Liver (tissue), 3 donors: Measurements from ENCODE around the gene CD200R1L.

Source experiments
- ATF3 ChIP-seq: IDR thresholded peaks from 2 replicates; pipeline ENCODE4 v1.6.1; 2016; ENCODE audit warnings: antibody characterized with exemption
- CTCF ChIP-seq: fragments of 150-350 bp; IDR thresholded peaks from 2 replicates; pipeline ENCODE4 v1.5.1; 2017; ENCODE audit warnings: improper control_type of control experiment, low read depth, low read length; ENCODE audit not compliant: missing input control
- EGR1 ChIP-seq, 2 donors: IDR thresholded peaks; 2 replicates each; pipeline ENCODE4 v1.6.1; 2016 to 2018; ENCODE audit warnings: antibody characterized with exemption in 2 of 2, low read depth in 2 of 2
- GABPA ChIP-seq, 2 donors: IDR thresholded peaks in 1 of 2; conservative IDR thresholded peaks in 1 of 2; 2 replicates each; pipeline ENCODE4 v1.6.1; 2016; ENCODE audit warnings: antibody characterized with exemption in 2 of 2, mild to moderate bottlenecking in 1 of 2, moderate library complexity in 1 of 2
- HNF4A ChIP-seq, 2 donors: conservative IDR thresholded peaks; 2 replicates each; pipeline ENCODE4 v1.6.1; 2016; ENCODE audit warnings: antibody characterized with exemption in 2 of 2, mild to moderate bottlenecking in 2 of 2
- JUND ChIP-seq, 2 donors: IDR thresholded peaks; 2 replicates each; pipeline ENCODE4 v1.6.1; 2016; ENCODE audit warnings: antibody characterized with exemption in 2 of 2
- MAX ChIP-seq: IDR thresholded peaks from 2 replicates; pipeline ENCODE4 v1.6.1; 2016; ENCODE audit warnings: antibody characterized with exemption
- RAD21 ChIP-seq, 2 donors: IDR thresholded peaks; 2 replicates each; pipeline ENCODE4 v1.6.1; 2016; ENCODE audit warnings: antibody characterized with exemption in 2 of 2, mild to moderate bottlenecking in 2 of 2
- REST ChIP-seq: IDR thresholded peaks from 2 replicates; pipeline ENCODE4 v1.6.1; 2016; ENCODE audit warnings: antibody characterized with exemption, mild to moderate bottlenecking
- RXRA ChIP-seq, 2 donors: IDR thresholded peaks; 2 replicates each; pipeline ENCODE4 v1.6.1; 2017 to 2018; ENCODE audit warnings: antibody characterized with exemption in 2 of 2, mild to moderate bottlenecking in 1 of 2
- TAF1 ChIP-seq: conservative IDR thresholded peaks from 2 replicates; pipeline ENCODE4 v1.6.1; 2016; ENCODE audit warnings: antibody characterized with exemption, mild to moderate bottlenecking
- YY1 ChIP-seq: IDR thresholded peaks from 2 replicates; pipeline ENCODE4 v1.6.1; 2016; ENCODE audit warnings: antibody characterized with exemption, mild to moderate bottlenecking
- ZBTB33 ChIP-seq: IDR thresholded peaks from 2 replicates; pipeline ENCODE4 v1.6.1; 2016; ENCODE audit warnings: antibody characterized with exemption
- donor health status: healthy.
- donor health status: healthy.

- TF ChIP-seq YY1: no peak
- TF ChIP-seq CTCF: no peak
- no peak for TF ChIP-seq RAD21 (IDR thresholded peaks at IDR 0.05)
- no peak for TF ChIP-seq ZBTB33
- TF ChIP-seq GABPA (IDR thresholded peaks at IDR 0.05 in 1 of 2, conservative IDR thresholded peaks at IDR 0.05 in 1 of 2): no peak
- TF ChIP-seq ATF3: no peak
- no peak for TF ChIP-seq RXRA (IDR thresholded peaks at IDR 0.05)
- TF ChIP-seq REST: no peak
- TF ChIP-seq EGR1 (IDR thresholded peaks at IDR 0.05; ENCODE audit: low read depth in 2 of 2): no peak
- no peak for TF ChIP-seq JUND (IDR thresholded peaks at IDR 0.05)
- TF ChIP-seq TAF1: no peak
- TF ChIP-seq HNF4A (conservative IDR thresholded peaks at IDR 0.05): no peak
- no peak for TF ChIP-seq MAX
These were observed 28.1 kb upstream of the CD200R1L start for GRCh38 chr3:112874725-112875124.
